Activated CD4-positive, alpha-beta memory T cell treated with anti-CD3 and anti-CD28 coated beads, Interleukin-2, amount 10 ng/mL, durations not matched to agents 7 days and 5 days (primary cell): ENCODE measurements around the gene VPS25. TPM values are rescaled to one million over a fixed set of nuclear protein-coding genes. Genes with fewer than 3 reads are reported as not detected.

ENCODE experiments used
- CTCF ChIA-PET: fragments of 350-600 bp; sonication (Branson Sonifier 250); formaldehyde crosslinking; loops from one replicate; lab custom pipeline; 2021; ENCODE audit warnings: antibody characterized with exemption, inconsistent platforms; lab: Charles Lee
- POLR2A ChIA-PET: fragments of 350-600 bp; sonication (Branson Sonifier 250); formaldehyde crosslinking; loops from one replicate; lab custom pipeline; 2021; ENCODE audit warnings: antibody characterized with exemption; lab: Charles Lee
- DNase-seq: peaks from one replicate; pipeline ENCODE4 v3.0.0-alpha.2; 2020
- H3K27ac Mint-ChIP-seq: one replicate; pipeline ENCODE4 v1.8.0; 2021; ENCODE audit warnings: mild to moderate bottlenecking, mixed read lengths
- H3K27me3 Mint-ChIP-seq: one replicate; pipeline ENCODE4 v1.8.0; 2021; ENCODE audit warnings: mixed read lengths
- H3K36me3 Mint-ChIP-seq: one replicate; pipeline ENCODE4 v1.8.0; 2021; ENCODE audit warnings: low read depth, mixed read lengths
- H3K4me1 Mint-ChIP-seq: one replicate; pipeline ENCODE4 v1.8.0; 2021; ENCODE audit warnings: mixed read lengths
- H3K4me3 Mint-ChIP-seq: one replicate; pipeline ENCODE4 v1.8.0; 2021; ENCODE audit warnings: mild to moderate bottlenecking, mixed read lengths
- H3K9me3 Mint-ChIP-seq: one replicate; pipeline ENCODE4 v1.8.0; 2021; ENCODE audit warnings: mixed read lengths
- total RNA-seq, 2 experiments: library from RNA; stranded (reverse); gene quantifications; one replicate each; pipeline ENCODE4 v1.2.3, GENCODE V29; 2021

Gene VPS25
- total RNA-seq, 2 experiments from 2014 or later: 52.8 to 53.0 TPM

DNA sequence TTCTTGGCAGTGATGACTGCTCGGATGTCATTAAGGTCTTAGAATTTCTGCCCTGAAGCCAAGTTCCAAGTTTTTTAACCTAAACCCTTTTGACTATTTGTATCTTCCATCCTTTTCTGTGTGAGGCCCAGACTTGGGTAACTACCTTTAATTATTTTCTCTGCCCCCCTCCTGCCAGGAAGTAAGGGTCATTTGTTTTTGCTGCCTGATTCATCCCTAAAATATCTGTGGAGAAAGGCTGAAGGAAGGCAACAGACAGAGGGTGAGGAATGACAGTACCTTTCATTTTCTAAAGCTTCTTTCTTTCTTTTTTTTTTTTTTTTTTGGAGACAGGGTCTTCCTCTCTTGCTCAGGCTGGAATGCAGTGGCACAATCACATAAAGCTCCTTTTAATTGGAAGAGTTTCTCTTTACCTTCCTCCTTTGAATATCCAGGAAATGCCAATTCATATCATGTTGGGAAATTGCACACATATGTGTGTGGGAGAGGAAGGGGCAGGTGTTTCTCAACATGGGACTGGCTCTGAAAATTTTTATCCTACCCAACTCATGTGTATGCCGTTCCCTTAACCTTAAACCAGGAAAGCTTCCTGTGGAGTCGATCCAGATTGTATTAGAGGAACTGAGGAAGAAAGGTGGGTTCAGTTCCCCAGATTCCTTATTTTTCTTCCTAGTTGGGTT, 957 bp downstream of the VPS25 start:
- ChIA-PET POLR2A (interaction anchor here (0.7 to 3.9 kb wide), 24 partner anchors 8 to 250 kb away, joined by 3 to 30 read pairs (median 5); partner anchors contain the start of genes BECN1, PSMC3IP, PSME3 and RAMP2), CTCF (interaction anchor here (1.0 to 4.4 kb wide), 10 partner anchors 10 to 196 kb away, joined by 3 to 37 read pairs (median 5); partner anchors contain the start of genes BECN1, CNTD1, COA3 and PSMC3IP)
- Mint-ChIP-seq H3K27me3 (no peaks in the 10 kb centered on the region), H3K36me3 (peaks cover 44% of the 10 kb centered on the region), H3K9me3 (no peaks in the 10 kb centered on the region), H3K4me1 (peaks cover 38% of the 10 kb centered on the region), H3K4me3 (peak overlapping the region; percentile 99), H3K27ac (peak overlapping the region; percentile 89)
- no peak for DNase-seq

DNA sequence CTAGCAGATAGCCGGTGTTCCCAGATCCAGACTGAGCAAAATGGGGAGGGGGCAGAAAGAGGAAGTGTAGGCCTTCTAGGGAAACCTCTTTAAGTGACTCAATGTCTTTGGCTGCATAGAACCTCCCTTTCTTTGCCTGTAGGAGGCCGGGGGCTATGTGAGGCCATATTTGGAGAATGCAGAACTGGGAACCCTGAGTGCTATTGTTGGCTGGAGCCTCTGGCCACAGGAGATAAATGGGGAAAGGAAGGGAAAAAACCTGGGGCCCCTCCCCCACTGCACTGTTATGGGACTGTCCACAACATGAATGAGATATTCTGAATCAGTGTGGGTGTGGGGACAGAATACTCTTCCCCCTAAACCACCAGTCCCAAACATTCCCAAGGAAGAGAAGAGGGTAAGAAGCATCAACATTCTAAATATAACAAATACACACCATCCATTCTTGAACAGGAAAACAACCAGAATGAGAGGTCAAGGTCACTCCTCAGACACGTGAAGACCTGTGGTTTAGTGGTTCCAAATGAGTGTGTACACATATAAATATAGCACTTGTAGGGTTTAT, 2.4 kb downstream of the VPS25 start:
- ChIA-PET POLR2A (no interaction called here), CTCF (no interaction called here)
- Mint-ChIP-seq H3K4me3 (no peak overlapping the region), H3K4me1 (peaks cover 40% of the 10 kb centered on the region), H3K9me3 (no peaks in the 10 kb centered on the region), H3K27me3 (no peaks in the 10 kb centered on the region), H3K36me3 (peaks cover 53% of the 10 kb centered on the region), H3K27ac (no peak overlapping the region)
- no peak for DNase-seq

- Mint-ChIP-seq H3K36me3 (peaks cover 55% of the 10 kb centered on the region), H3K27ac (no peak overlapping the region), H3K4me3 (no peak overlapping the region), H3K4me1 (peaks cover 30% of the 10 kb centered on the region), H3K27me3 (peaks cover 23% of the 10 kb centered on the region), H3K9me3 (no peaks in the 10 kb centered on the region)
- no peak for DNase-seq
- ChIA-PET CTCF (interaction anchor here (1.8 kb wide), 1 partner anchor 15 kb away, joined by 7 read pairs; no protein-coding TSS in a partner anchor), POLR2A (interaction anchor here (0.7 to 2.0 kb wide), 3 partner anchors 11 to 46 kb away, joined by 3 to 8 read pairs (median 3); partner anchors contain the start of genes BECN1, CNTD1 and COA3)
Observed at GRCh38 chr17:42778570-42778969, 5.3 kb downstream of the VPS25 start.

GRCh38 chr17:42779304-42779935, 6.2 kb downstream of the VPS25 start:
- Mint-ChIP-seq H3K4me3 (no peak overlapping the region), H3K36me3 (peaks cover 46% of the 10 kb centered on the region), H3K27ac (no peak overlapping the region), H3K27me3 (peaks cover 30% of the 10 kb centered on the region), H3K4me1 (peaks cover 22% of the 10 kb centered on the region), H3K9me3 (no peaks in the 10 kb centered on the region)
- ChIA-PET CTCF (no interaction called here), POLR2A (no interaction called here)
- DNase-seq: no peak

DNA sequence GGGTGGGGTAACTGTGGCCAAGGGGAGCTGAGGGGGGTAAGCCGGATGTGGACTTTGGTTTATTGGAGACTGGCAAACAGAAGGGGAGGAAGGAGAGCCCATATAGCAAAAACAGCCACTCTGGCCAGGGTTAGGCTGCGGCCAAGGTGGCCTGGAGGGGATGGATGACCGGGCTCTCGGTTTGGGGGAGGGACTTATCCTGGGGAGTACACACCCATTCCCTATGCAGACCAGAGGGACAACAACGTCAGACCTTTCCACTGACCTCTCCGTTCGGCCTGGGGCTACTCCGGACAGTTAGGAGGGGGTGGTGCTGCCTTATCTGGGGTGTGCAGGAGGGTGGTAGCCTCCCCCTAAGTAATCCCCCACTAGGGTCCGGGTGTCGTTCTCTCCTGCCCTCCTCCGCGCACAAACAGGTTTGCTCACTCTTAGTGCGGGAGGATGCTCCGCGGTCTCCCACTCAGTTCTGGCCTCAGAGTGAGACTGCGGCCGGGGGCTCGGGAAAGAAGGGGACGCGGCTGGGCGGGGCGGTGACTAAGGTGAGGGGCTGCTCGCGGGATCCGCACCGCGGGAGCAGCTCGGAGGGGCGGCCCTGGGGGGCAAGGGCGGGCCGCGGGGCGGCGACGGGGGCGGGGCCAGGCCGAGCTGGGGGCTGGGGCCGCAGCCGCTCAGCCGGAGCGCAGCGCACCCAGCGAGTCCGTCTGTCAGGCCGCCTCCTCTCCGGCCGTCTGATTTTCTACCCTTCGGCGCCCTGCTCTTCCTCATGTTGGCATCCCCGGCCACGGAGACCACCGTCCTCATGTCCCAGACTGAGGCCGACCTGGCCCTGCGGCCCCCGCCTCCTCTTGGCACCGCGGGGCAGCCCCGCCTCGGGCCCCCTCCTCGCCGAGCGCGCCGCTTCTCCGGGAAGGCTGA, 6.9 kb downstream of the VPS25 start, which contains the start of gene WNK4:
TSS of gene WNK4 (plus strand) at position 675 of the 915 bp plus-strand sequence. CDS start at position 764, 89 bp downstream.
- H3K27me3 Mint-ChIP-seq: peaks cover 38% of the 10 kb centered on the region
- peaks cover 42% of the 10 kb centered on the region for H3K36me3 Mint-ChIP-seq
- H3K4me1 Mint-ChIP-seq: peaks cover 19% of the 10 kb centered on the region
- H3K9me3 Mint-ChIP-seq: no peaks in the 10 kb centered on the region
- no peak within 1 kb of the TSS for H3K27ac Mint-ChIP-seq
- ChIA-PET CTCF (interaction anchor here (1.0 kb wide), 1 partner anchor 202 kb away, joined by 4 read pairs; no protein-coding TSS in a partner anchor), POLR2A (interaction anchor here (1.2 kb wide), 1 partner anchor 44 kb away, joined by 4 read pairs; the partner anchor contains the start of gene BECN1)
- H3K4me3 Mint-ChIP-seq: no peak within 1 kb of the TSS
- DNase-seq: no peak

DNA sequence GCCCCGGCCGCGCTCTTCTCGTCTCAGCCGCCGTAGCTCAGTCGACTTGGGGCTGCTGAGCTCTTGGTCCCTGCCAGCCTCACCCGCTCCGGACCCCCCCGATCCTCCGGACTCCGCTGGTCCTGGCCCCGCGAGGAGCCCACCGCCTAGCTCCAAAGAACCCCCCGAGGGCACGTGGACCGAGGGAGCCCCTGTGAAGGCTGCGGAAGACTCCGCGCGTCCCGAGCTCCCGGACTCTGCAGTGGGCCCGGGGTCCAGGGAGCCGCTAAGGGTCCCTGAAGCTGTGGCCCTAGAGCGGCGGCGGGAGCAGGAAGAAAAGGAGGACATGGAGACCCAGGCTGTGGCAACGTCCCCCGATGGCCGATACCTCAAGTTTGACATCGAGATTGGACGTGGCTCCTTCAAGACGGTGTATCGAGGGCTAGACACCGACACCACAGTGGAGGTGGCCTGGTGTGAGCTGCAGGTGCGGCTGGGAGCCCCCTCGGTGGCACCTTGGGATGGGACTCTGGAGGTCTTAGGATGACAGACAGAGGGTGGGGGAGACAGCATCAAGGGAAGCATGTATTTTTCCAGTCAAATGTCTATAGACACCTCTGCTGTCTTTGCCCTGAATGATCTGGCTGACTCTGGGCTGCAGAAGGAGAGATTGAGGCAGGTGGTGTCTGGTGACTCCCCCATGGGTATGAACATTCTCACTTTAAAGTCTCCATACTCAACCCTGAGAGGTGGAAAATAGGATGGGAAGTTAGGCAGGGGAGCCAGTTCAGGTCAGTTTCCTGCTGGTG, 7.8 kb downstream of the VPS25 start:
- no peak overlapping the region for H3K27ac Mint-ChIP-seq
- CTCF ChIA-PET: interaction anchor here (1.0 kb wide), 1 partner anchor 203 kb away, joined by 4 read pairs; no protein-coding TSS in a partner anchor
- POLR2A ChIA-PET: interaction anchor here (1.2 kb wide), 1 partner anchor 43 kb away, joined by 4 read pairs; the partner anchor contains the start of gene BECN1

DNA sequence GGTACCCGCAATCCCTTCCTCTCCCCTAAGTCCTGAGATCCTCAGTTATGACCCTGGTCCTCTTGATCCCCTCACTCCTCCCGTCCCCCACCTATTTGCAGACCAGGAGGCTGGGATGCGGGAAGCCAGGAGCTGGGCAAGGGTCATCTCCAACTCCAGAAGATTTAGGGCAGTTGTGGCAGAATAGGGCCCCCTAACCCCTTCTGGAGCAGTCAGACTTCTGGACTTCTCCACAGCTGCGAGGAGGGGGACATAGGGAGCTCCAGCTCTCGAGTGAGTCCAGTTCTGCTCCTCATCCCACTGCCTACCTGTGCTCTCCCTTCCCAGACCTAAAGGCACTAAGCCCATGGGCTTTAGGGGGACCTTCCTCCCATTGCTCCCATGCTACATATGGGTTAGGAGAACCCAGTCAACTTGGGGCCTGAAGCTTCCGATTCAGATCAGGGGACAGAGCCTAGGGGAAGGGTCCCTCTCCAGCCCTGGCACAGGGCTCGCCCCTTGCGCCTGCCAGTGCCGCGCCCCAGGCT, 8.5 kb downstream of the VPS25 start:
- DNase-seq: no peak
- no peak overlapping the region for H3K4me3 Mint-ChIP-seq
- ChIA-PET POLR2A (interaction anchor here (0.6 to 0.9 kb wide), 3 partner anchors 8 to 183 kb away, joined by 3 to 6 read pairs (median 4); partner anchors contain the start of gene VPS25), CTCF (interaction anchor here (1.0 kb wide), 1 partner anchor 203 kb away, joined by 4 read pairs; no protein-coding TSS in a partner anchor)
- H3K4me1 Mint-ChIP-seq: peaks cover 15% of the 10 kb centered on the region
- peaks cover 51% of the 10 kb centered on the region for H3K27me3 Mint-ChIP-seq
- no peaks in the 10 kb centered on the region for H3K9me3 Mint-ChIP-seq
- no peak overlapping the region for H3K27ac Mint-ChIP-seq
- H3K36me3 Mint-ChIP-seq: peaks cover 37% of the 10 kb centered on the region

More for the DNA sequence above, 7.8 kb downstream of the VPS25 start:
- H3K36me3 Mint-ChIP-seq: peaks cover 40% of the 10 kb centered on the region
- no peak for DNase-seq
- no peaks in the 10 kb centered on the region for H3K9me3 Mint-ChIP-seq
- H3K4me3 Mint-ChIP-seq: no peak overlapping the region
- H3K27me3 Mint-ChIP-seq: peaks cover 47% of the 10 kb centered on the region
- peaks cover 15% of the 10 kb centered on the region for H3K4me1 Mint-ChIP-seq

DNA sequence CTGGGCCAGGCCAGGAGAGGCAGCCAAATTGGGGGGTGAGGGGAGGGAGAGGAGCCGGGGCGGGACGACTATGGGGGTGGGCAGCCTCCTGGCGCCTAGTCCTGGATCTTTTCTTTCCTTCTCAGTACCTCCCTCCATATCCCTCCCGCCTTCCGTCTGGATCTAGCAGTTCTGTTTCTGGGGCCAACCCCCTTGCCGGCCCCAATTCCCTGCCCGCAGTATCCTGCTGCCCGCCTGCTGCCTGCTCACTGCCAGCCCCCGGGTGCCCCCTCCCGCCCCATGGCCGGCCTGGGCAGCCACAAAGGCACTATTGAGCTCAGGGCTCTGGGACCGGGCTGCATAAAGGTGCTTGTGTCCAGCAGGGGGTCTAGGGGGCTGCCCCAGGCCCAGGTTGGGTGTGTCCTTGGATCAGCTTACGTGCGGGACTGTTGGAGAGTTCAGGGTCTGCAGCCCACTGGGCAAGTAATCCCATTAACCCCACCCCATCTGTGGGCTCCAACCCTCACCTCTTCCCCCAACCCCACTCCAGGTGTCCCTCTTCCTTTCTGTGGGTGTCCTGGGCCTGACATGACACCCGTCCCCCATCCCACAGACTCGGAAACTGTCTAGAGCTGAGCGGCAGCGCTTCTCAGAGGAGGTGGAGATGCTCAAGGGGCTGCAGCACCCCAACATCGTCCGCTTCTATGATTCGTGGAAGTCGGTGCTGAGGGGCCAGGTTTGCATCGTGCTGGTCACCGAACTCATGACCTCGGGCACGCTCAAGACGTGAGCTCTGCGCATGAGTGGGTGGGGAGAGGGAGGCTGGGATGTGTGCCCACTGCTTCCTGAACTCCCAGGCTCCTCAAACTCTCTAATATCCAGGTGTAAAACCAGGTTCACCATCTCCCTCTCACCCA, 9.2 kb downstream of the VPS25 start:
- H3K27me3 Mint-ChIP-seq: peaks cover 59% of the 10 kb centered on the region

GRCh38 chr17:42783062-42783790, 10.0 kb downstream of the VPS25 start:
- CTCF ChIA-PET: interaction anchor here (1.0 kb wide), 1 partner anchor 20 kb away, joined by 3 read pairs; no protein-coding TSS in a partner anchor
- Mint-ChIP-seq H3K27ac (no peak overlapping the region), H3K36me3 (peaks cover 27% of the 10 kb centered on the region), H3K27me3 (peaks cover 65% of the 10 kb centered on the region), H3K9me3 (no peaks in the 10 kb centered on the region), H3K4me1 (peaks cover 15% of the 10 kb centered on the region), H3K4me3 (no peak overlapping the region)
- POLR2A ChIA-PET: interaction anchor here (1.3 kb wide), 1 partner anchor 9 kb away, joined by 5 read pairs; no protein-coding TSS in a partner anchor
- DNase-seq: no peak

More for the DNA sequence above, 9.2 kb downstream of the VPS25 start:
- Mint-ChIP-seq H3K4me3 (no peak overlapping the region), H3K27ac (no peak overlapping the region), H3K4me1 (peaks cover 15% of the 10 kb centered on the region), H3K9me3 (no peaks in the 10 kb centered on the region), H3K36me3 (peaks cover 33% of the 10 kb centered on the region)
- POLR2A ChIA-PET: interaction anchor here (0.6 to 1.3 kb wide), 4 partner anchors 8 to 182 kb away, joined by 3 to 6 read pairs (median 4); partner anchors contain the start of gene VPS25
- CTCF ChIA-PET: no interaction called here
- DNase-seq: no peak

GRCh38 chr17:42783791-42784138, 10.5 kb downstream of the VPS25 start:
- H3K27ac Mint-ChIP-seq: no peak overlapping the region
- no peak for DNase-seq
- H3K4me1 Mint-ChIP-seq: peaks cover 15% of the 10 kb centered on the region
- ChIA-PET POLR2A (interaction anchor here (1.3 kb wide), 1 partner anchor 10 kb away, joined by 5 read pairs; no protein-coding TSS in a partner anchor), CTCF (interaction anchor here (1.0 kb wide), 1 partner anchor 20 kb away, joined by 3 read pairs; no protein-coding TSS in a partner anchor)
- no peaks in the 10 kb centered on the region for H3K9me3 Mint-ChIP-seq
- H3K36me3 Mint-ChIP-seq: peaks cover 22% of the 10 kb centered on the region
- peaks cover 68% of the 10 kb centered on the region for H3K27me3 Mint-ChIP-seq
- H3K4me3 Mint-ChIP-seq: no peak overlapping the region
